Heart left ventricle (tissue), 16 donors: ENCODE measurements around the gene FRRS1. TPM values are rescaled to one million over a fixed set of nuclear protein-coding genes. Genes with fewer than 3 reads are reported as not detected.
A peak's percentile ranks its signal among the peaks of the same experiment; 100 is the strongest.

Experiments used
- ATAC-seq, 4 donors: fragments of 200-7000 bp; cut with Tn5 transposase; one replicate each; pipeline ENCODE4 v1.9.1; 2020 to 2022; ENCODE audit warnings: moderate library complexity in 4 of 4, mild to moderate bottlenecking in 3 of 4, moderate number of reproducible peaks in 1 of 4
- DNase-seq, 5 donors: peaks; one replicate each; pipeline ENCODE4 v3.0.0-alpha.2; 2020
- H3K27ac ChIP-seq, 12 donors: fragments of 200-600 bp; sonication (generic) in 4 of 12; one replicate each; pipeline versions ENCODE4 v1.5.0 to v1.8.0; 2016 to 2022; ENCODE audit warnings: mild to moderate bottlenecking in 2 of 12
- H3K27me3 ChIP-seq, 9 donors: fragments of 200-600 bp; sonication (generic) in 2 of 9; one replicate each; pipeline versions ENCODE4 v1.5.1 to v1.8.0; 2016 to 2022; ENCODE audit warnings: mild to moderate bottlenecking in 3 of 9
- H3K36me3 ChIP-seq, 9 donors: fragments of 200-600 bp; sonication (generic) in 2 of 9; one replicate each; pipeline versions ENCODE4 v1.5.0 to v1.8.0; 2018 to 2022; ENCODE audit warnings: mild to moderate bottlenecking in 2 of 9
- H3K4me1 ChIP-seq, 12 donors: fragments of 200-600 bp; sonication (generic) in 4 of 12; one replicate each; pipeline versions ENCODE4 v1.5.0 to v1.8.0; 2016 to 2022; ENCODE audit warnings: mild to moderate bottlenecking in 3 of 12
- H3K4me3 ChIP-seq, 12 donors: fragments of 200-600 bp; sonication (generic) in 4 of 12; one replicate each; pipeline versions ENCODE4 v1.5.0 to v1.8.0; 2017 to 2022; ENCODE audit warnings: mild to moderate bottlenecking in 9 of 12, moderate library complexity in 4 of 12
- H3K9me3 ChIP-seq, 12 donors: fragments of 200-600 bp; sonication (generic) in 4 of 12; one replicate each; pipeline versions ENCODE4 v1.5.0 to v1.8.0; 2016 to 2022; ENCODE audit warnings: mild to moderate bottlenecking in 1 of 12
- POLR2A ChIP-seq, 2 donors: fragments of 450-650 bp; IDR thresholded peaks; one replicate each; pipeline ENCODE4 v1.6.1; 2017; ENCODE audit warnings: antibody characterized with exemption in 2 of 2, mild to moderate bottlenecking in 2 of 2, moderate library complexity in 2 of 2
- WGBS, 4 donors: extraction: QIAGEN DNeasy Blood & Tissue Kit in 2 of 4; methylation state at CpG; one replicate each; pipeline versions ENCODE4 v1.1.5 to v1.1.7; 2013 to 2018; 5-methylcytosine and 5-hydroxymethylcytosine counted together
- intact Hi-C, 10 donors: fragments of 100-400 bp; cut with DNase I; formaldehyde crosslinking; loops; one replicate each; pipeline versions ENCODE4 v1.11.1 to v1.14.2; 2022
- polyA plus RNA-seq, 2 donors: library from polyadenylated mRNA; stranded (reverse); fragments of 200-250 nt; gene quantifications; one replicate each; pipeline ENCODE4 v1.2.3, GENCODE V29; 2013
- total RNA-seq, 9 donors: library from RNA; depleted of rRNA in 2 of 9; stranded (reverse); fragments of >200 nt in 2 of 9; fragmentation: NEBNext Ultra II Directional in 3 of 9; extraction: Animal tissue kit (Norgen Biotek cat#: 25700) in 3 of 9; gene quantifications; one replicate each; pipeline versions ENCODE4 v1.1.0 to v1.2.4, GENCODE V29; 2016 to 2023
- TF ChIP-seq, protein P1 (sequence below), 12 donors: fragments of 200-600 bp; sonication (generic) in 4 of 12; IDR thresholded peaks; one replicate each; pipeline versions ENCODE4 v1.5.0 to v1.8.0; 2018 to 2022; ENCODE audit warnings: antibody characterized with exemption in 12 of 12, mild to moderate bottlenecking in 5 of 12
- donor health status: ischemic (EF 13 %, LVEDD 7.1; RV severe dilation, severe dysfunction).
- donor health status: healthy with polysubstance abuse.
- donor health status: DM: no; HTN: yes; CAD: no.
- donor health status: DM: no; HTN: no; CAD: no.
- donor health status: ischemic (EF 25% LVEDD 6.9; RV normal size, moderate dysfunction).
- donor health status: ischemic (EF 25% LVEDD 5.7; RV mildly dilated, moderate dysfunction).
- donor health status: healthy.
- donor health status: DM: yes; HTN: yes; CAD: no.
- donor health status: ischemic (EF 35%, LVEDD 5.7; RV mildly dilated, moderate dysfunction).
- donor health status: nonischemic (EF 11% LVEDD 7.7; RV severe dilation, severe dysfunction).
- donor health status: DM: yes; HTN: yes; CAD: no.
- donor health status: PGD.
- donor health status: ischemic (EF 29% LVEDD 5.4; RV normal size, mild dysfunction).
- donor health status: nonischemic (EF 23%, LVEDD 6.1; RV moderate dilation, normal function).

FRRS1 gene
- total and polyA plus RNA-seq, 11 donors: 0.50 to 9.3 (median 5.4) TPM

DNA sequence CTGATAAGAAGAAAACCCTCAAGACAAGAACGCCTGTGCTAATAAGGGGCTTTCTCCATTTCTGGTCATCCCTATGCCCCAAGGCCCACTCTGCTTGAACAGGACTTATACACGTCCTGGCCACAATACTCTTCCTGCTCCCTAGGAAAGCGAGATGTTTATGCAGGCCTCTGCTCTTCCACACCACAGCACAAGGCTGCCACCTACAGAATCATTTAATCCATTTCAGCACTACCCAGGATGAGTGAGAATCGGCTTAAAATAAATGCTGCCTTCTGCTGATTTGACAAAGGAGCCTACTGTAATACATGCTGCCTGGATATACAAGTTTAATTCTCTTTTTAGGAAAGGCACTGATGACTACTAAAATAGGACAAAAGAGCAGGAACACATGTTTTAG is 29.4 kb downstream of the FRRS1 start:
- Histone ChIP-seq H3K27ac (peak overlapping the region in 1 of 12 donors; percentile 8), H3K4me1 (peaks cover 0 to 5% (median 0%) of the 10 kb centered on the region in 12 donors)

GRCh38 chr1:99735852-99736251 is 30.6 kb downstream of the FRRS1 start:
- H3K36me3 ChIP-seq: peaks cover 0 to 28% (median 12%) of the 10 kb centered on the region in 9 donors
- H3K27ac ChIP-seq: no peak overlapping the region
- H3K4me3 ChIP-seq: no peak overlapping the region
- no peaks in the 10 kb centered on the region for H3K9me3 ChIP-seq
- peaks cover 0 to 5% (median 0%) of the 10 kb centered on the region in 12 donors for H3K4me1 ChIP-seq
- no peak for TF ChIP-seq POLR2A (IDR thresholded peaks at IDR 0.05)
- TF ChIP-seq, protein P1, sequence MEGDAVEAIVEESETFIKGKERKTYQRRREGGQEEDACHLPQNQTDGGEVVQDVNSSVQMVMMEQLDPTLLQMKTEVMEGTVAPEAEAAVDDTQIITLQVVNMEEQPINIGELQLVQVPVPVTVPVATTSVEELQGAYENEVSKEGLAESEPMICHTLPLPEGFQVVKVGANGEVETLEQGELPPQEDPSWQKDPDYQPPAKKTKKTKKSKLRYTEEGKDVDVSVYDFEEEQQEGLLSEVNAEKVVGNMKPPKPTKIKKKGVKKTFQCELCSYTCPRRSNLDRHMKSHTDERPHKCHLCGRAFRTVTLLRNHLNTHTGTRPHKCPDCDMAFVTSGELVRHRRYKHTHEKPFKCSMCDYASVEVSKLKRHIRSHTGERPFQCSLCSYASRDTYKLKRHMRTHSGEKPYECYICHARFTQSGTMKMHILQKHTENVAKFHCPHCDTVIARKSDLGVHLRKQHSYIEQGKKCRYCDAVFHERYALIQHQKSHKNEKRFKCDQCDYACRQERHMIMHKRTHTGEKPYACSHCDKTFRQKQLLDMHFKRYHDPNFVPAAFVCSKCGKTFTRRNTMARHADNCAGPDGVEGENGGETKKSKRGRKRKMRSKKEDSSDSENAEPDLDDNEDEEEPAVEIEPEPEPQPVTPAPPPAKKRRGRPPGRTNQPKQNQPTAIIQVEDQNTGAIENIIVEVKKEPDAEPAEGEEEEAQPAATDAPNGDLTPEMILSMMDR (IDR thresholded peaks at IDR 0.05): no peak
- 72 to 97% (median 85%) methylated on average over 2 of the region's 2 CpGs for WGBS, 4 donors
- DNase-seq (no peak), ATAC-seq (no peak)
- intact Hi-C loops: loop anchor here in 4 of 10 donors (10.0 kb wide), 3 partner anchors 551 to 941 kb away; no protein-coding TSS in a partner anchor
- H3K27me3 ChIP-seq: no peaks in the 10 kb centered on the region

More for the DNA sequence above, 29.4 kb downstream of the FRRS1 start:
- H3K9me3 ChIP-seq: no peaks in the 10 kb centered on the region
- DNase-seq: peak in 2 of 5 donors; percentile 21 to 24
- peak; percentile 87 to 95 (median 90) for ATAC-seq
- no peak overlapping the region for H3K4me3 ChIP-seq
- intact Hi-C loops: loop anchor here in 4 of 10 donors (10.0 kb wide), 3 partner anchors 552 to 942 kb away; no protein-coding TSS in a partner anchor
- no peak for TF ChIP-seq POLR2A (IDR thresholded peaks at IDR 0.05)
- TF ChIP-seq, protein P1 (IDR thresholded peaks at IDR 0.05): peak; percentile 35 to 71 (median 56)
- no peaks in the 10 kb centered on the region for H3K27me3 ChIP-seq
- H3K36me3 ChIP-seq: peaks cover 0 to 40% (median 19%) of the 10 kb centered on the region in 9 donors
- 7 to 29% (median 18%) methylated on average over 4 of the region's 4 CpGs for WGBS, 4 donors

- Histone ChIP-seq H3K4me1 (peaks cover 0 to 21% (median 8%) of the 10 kb centered on the region in 12 donors), H3K36me3 (peaks cover 0 to 11% (median 0%) of the 10 kb centered on the region in 9 donors), H3K9me3 (no peaks in the 10 kb centered on the region), H3K27ac (no peak overlapping the region), H3K4me3 (no peak overlapping the region), H3K27me3 (no peaks in the 10 kb centered on the region)
- 89 to 95% (median 93%) methylated on average over 1 of the region's 1 CpG for WGBS, 4 donors
- ATAC-seq: no peak
- TF ChIP-seq POLR2A (IDR thresholded peaks at IDR 0.05): no peak
- TF ChIP-seq, protein P1 (IDR thresholded peaks at IDR 0.05): no peak
- intact Hi-C loops: loop anchor here in 4 of 10 donors (10.0 kb wide), 3 partner anchors 547 to 937 kb away; no protein-coding TSS in a partner anchor
- no peak for DNase-seq
Observed at GRCh38 chr1:99731384-99731783, 35.1 kb downstream of the FRRS1 start.

- DNase-seq (peak in 3 of 5 donors; percentile 28 to 33 (median 30)), ATAC-seq (peak; percentile 78 to 95 (median 86))
- Histone ChIP-seq H3K4me1 (peaks cover 0 to 21% (median 8%) of the 10 kb centered on the region in 12 donors), H3K27me3 (no peaks in the 10 kb centered on the region), H3K27ac (peak overlapping the region; percentile 30 to 85 (median 73)), H3K9me3 (no peaks in the 10 kb centered on the region), H3K36me3 (peaks cover 0 to 34% (median 0%) of the 10 kb centered on the region in 9 donors), H3K4me3 (peak overlapping the region in 8 of 12 donors; percentile 0 to 41 (median 26))
- no peak for TF ChIP-seq POLR2A (IDR thresholded peaks at IDR 0.05)
- TF ChIP-seq, protein P1 (IDR thresholded peaks at IDR 0.05): peak; percentile 18 to 81 (median 45)
- 41 to 54% (median 50%) methylated on average over 4 of the region's 4 CpGs for WGBS, 4 donors
- intact Hi-C loops: loop anchor here in 1 of 10 donors (2.0 kb wide), 1 partner anchor 78 kb away; no protein-coding TSS in a partner anchor
Observed at GRCh38 chr1:99728494-99729235, 37.8 kb downstream of the FRRS1 start.
